ENCODE measurements around the gene KLHDC8A.

DNA sequence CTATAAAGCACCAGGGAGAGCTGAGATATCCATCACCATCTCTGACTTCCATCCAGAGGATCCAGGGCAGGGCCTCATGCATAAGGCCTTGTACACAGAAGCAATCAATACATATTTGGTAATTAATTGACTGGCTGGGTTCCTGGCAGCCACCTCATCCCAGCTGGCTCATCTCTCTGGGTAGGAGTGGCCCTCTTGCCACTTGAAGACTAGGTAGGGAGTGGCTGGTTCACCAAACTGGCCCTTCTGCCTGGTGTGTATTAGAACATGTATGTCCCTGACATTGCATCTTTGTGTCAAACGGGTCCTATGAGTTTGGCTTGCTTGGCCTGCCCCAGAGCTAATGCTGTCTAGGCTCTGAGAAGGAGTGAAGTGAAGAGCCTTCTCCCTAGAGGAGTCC is 47.0 kb downstream of the KLHDC8A start:
- TF ChIP-seq POLR2A (IDR thresholded peaks at IDR 0.05) (no peak), CTCF (IDR thresholded peaks at IDR 0.05) (no peak)
